Large intestine (tissue), 3 donors: Measurements from ENCODE around the gene STK39. TPM values are rescaled to one million over a fixed set of nuclear protein-coding genes. Genes with fewer than 3 reads are reported as not detected.
A peak's percentile ranks its signal among the peaks of the same experiment; 100 is the strongest.
"Not testable (repeated sequence)": the region's sequence is repeated elsewhere in the genome, so short reads cannot be mapped to it uniquely, and the experiment has no call there.

ENCODE experiments used
- DNase-seq, 2 donors: peaks; one replicate each; pipeline versions ENCODE4 v3.0.0 to v3.0.0-alpha.2; 2013
- H3K27ac ChIP-seq: one replicate; pipeline ENCODE4 v1.5.1; 2013; ENCODE audit warnings: low read length
- H3K27me3 ChIP-seq: 2 replicates; pipeline ENCODE4 v1.6.1; 2013; ENCODE audit warnings: low read length; ENCODE audit not compliant: control insufficient read depth, insufficient read depth
- H3K36me3 ChIP-seq: 2 replicates; pipeline ENCODE4 v1.6.1; 2013; ENCODE audit warnings: low read length; ENCODE audit not compliant: control insufficient read depth, insufficient read depth
- H3K4me1 ChIP-seq: one replicate; pipeline ENCODE4 v1.6.1; 2013; ENCODE audit warnings: low read length; ENCODE audit not compliant: control insufficient read depth, insufficient read depth
- H3K4me3 ChIP-seq: one replicate; pipeline ENCODE4 v1.5.1; 2013; ENCODE audit warnings: low read length
- H3K9me3 ChIP-seq: one replicate; pipeline ENCODE4 v1.6.1; 2013; ENCODE audit warnings: mild to moderate bottlenecking, low read depth, low read length, moderate library complexity; ENCODE audit not compliant: control insufficient read depth
- WGBS: methylation state at CpG from one replicate; pipeline ENCODE4 v1.1.5; 2013; ENCODE audit warnings: low lambda C conversion rate; ENCODE audit not compliant: insufficient coverage; 5-methylcytosine and 5-hydroxymethylcytosine counted together
- polyA plus RNA-seq: library from polyadenylated mRNA; unstranded; fragments of 120-200 nt; gene quantifications from one replicate; pipeline ENCODE4 v1.2.1, GENCODE V29; 2013

Gene STK39
- polyA plus RNA-seq, 1 donor = 22.4 TPM

DNA sequence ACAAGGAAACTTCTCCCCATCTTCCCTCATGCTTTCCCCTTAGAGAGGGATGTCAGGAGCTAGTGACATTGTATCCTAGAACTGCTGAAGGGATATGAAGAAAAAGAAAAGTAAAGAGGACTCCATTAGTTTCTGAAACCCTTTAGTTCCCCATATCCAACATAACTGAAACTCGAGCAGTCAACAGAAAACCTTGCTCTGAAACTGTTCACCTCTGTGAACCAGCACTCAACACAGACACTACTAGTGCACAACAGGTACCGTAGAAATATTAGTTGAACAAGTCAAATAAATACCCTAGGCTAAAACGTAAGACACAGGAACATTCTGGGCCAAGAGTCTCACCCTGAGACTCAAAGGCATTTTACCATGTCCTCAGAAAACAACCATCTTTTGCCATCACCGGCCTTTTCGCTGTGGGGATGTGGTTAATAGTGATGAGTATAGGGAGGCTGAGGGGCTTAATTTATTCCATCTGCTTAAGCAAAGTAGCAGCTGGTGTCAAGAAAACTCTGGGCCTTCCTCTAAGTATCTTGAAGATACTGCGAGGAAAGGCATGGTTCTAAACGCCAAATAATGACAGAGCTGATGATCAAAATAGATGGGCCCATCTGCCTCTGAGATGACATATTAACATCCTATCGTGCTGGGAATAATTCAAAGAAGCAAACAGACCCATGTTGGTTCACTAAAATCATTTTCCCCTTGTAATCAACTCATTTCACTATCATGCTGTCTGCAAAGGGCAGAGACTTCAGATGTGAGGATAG lies 156.8 kb downstream of the STK39 start:
- Histone ChIP-seq H3K27ac (no peak overlapping the region), H3K9me3 (no peaks in the 10 kb centered on the region), H3K4me3 (no peak overlapping the region), H3K27me3 (no peaks in the 10 kb centered on the region), H3K4me1 (no peaks in the 10 kb centered on the region), H3K36me3 (no peaks in the 10 kb centered on the region)
- WGBS = no CpG with 5 or more reads among the region's 8 CpGs
- DNase-seq = peak in 1 of 2 donors; percentile 2

DNA sequence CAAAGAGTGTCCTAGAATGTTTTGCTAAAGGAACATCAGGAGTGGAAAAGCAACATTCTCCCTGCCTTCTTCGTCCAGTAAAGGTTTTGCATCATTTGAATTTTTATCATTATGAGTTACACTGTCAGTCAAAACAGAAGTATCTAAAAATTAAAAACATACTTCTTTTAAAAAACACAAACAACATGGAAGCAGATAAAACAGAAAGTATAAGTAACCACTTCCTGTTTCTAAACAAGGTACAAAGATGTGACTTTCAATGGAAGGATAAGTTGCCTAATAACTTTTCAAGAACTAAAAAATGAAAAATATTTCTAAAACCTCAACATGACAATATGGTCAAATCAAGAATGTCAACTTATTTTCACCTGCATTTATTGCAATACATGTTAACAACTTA lies 158.2 kb downstream of the STK39 start:
- Histone ChIP-seq H3K4me3 (no peak overlapping the region), H3K36me3 (no peaks in the 10 kb centered on the region), H3K4me1 (no peaks in the 10 kb centered on the region), H3K27me3 (no peaks in the 10 kb centered on the region), H3K9me3 (no peaks in the 10 kb centered on the region), H3K27ac (no peak overlapping the region)
- WGBS = 83% methylated on average over 1 of the region's 1 CpG
- no peak for DNase-seq

- Histone ChIP-seq H3K9me3 (no peaks in the 10 kb centered on the region), H3K4me3 (no peak overlapping the region), H3K27ac (no peak overlapping the region), H3K36me3 (no peaks in the 10 kb centered on the region), H3K4me1 (no peaks in the 10 kb centered on the region), H3K27me3 (no peaks in the 10 kb centered on the region)
- WGBS = no CpG with 5 or more reads among the region's 4 CpGs
- no peak for DNase-seq
These were observed 160.0 kb downstream of the STK39 start for GRCh38 chr2:168087401-168087800.

DNA sequence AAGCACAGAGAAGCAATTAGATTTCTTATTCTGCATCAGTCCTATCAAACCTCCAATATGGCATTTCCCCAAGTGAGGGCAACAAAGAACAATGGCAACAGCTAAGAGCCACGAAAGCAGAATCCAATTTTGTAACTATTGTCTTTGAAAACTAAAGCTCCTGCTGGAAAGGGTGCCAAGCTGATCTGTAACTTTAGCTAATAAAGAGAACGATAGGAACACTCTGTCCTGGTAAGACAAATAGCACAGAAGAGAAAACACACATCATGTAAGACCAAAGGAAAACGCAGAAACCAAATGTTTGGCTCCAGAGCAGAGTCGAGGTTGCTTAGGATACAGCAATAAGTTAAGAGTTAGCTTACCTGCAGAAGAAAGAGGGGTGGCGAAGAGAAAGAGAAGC lies 160.5 kb downstream of the STK39 start:
- Histone ChIP-seq H3K4me1 (no peaks in the 10 kb centered on the region), H3K36me3 (no peaks in the 10 kb centered on the region), H3K27ac (no peak overlapping the region), H3K4me3 (no peak overlapping the region), H3K9me3 (no peaks in the 10 kb centered on the region), H3K27me3 (no peaks in the 10 kb centered on the region)
- 60% methylated on average over 2 of the region's 5 CpGs for WGBS
- DNase-seq = no peak

DNA sequence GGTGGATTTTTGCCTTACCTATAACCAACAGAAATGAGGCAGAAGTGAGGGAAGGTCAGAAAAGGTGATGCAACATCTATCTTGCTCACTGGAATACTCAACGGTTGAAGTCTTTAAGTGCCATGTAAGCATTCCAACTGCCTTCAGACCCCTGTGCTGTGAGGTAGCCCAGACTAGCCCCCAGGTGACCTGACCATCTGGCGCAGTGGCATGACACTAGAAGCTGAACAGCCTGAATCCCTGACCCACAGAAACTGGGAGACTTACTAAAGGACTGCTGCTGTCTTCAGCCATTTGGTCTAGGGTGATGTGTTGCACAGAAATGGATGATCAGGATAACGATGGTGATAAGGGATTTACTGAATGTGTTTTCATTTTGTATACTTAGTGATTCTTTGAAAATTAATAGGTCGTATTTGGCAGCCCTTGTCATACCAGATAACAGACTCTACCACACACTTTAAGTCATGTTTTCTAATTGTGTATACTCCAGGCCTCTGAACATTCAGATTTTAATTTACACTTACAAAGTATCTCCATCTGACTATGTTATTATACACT lies 161.5 kb downstream of the STK39 start:
- no peak for DNase-seq
- no peaks in the 10 kb centered on the region for H3K27me3 ChIP-seq
- WGBS = 64% methylated on average over 2 of the region's 4 CpGs
- H3K27ac ChIP-seq = no peak overlapping the region
- H3K36me3 ChIP-seq = no peaks in the 10 kb centered on the region
- H3K4me3 ChIP-seq = no peak overlapping the region
- H3K9me3 ChIP-seq = no peaks in the 10 kb centered on the region
- H3K4me1 ChIP-seq = no peaks in the 10 kb centered on the region

GRCh38 chr2:168084288-168084687 lies 163.1 kb downstream of the STK39 start:
- H3K27me3 ChIP-seq = no peaks in the 10 kb centered on the region
- peak in 1 of 2 donors; percentile 1 for DNase-seq
- no peaks in the 10 kb centered on the region for H3K4me1 ChIP-seq
- no peaks in the 10 kb centered on the region for H3K36me3 ChIP-seq
- no peaks in the 10 kb centered on the region for H3K9me3 ChIP-seq
- H3K4me3 ChIP-seq = no peak overlapping the region
- no peak overlapping the region for H3K27ac ChIP-seq
- WGBS = no CpG with 5 or more reads among the region's 4 CpGs

- not testable (repeated sequence) for DNase-seq, H3K4me1 ChIP-seq, H3K4me3 ChIP-seq, H3K27me3 ChIP-seq, H3K36me3 ChIP-seq, H3K9me3 ChIP-seq, H3K27ac ChIP-seq
- 100% methylated on average over 1 of the region's 3 CpGs for WGBS
These were observed 165.9 kb downstream of the STK39 start for GRCh38 chr2:168081452-168081851.

GRCh38 chr2:168079236-168079635 lies 168.2 kb downstream of the STK39 start:
- Histone ChIP-seq H3K36me3 (no peaks in the 10 kb centered on the region), H3K9me3 (no peaks in the 10 kb centered on the region), H3K27ac (no peak overlapping the region), H3K4me1 (no peaks in the 10 kb centered on the region), H3K27me3 (no peaks in the 10 kb centered on the region), H3K4me3 (no peak overlapping the region)
- DNase-seq = no peak
- WGBS = no CpG with 5 or more reads among the region's 3 CpGs

- peaks cover 10% of the 10 kb centered on the region for H3K36me3 ChIP-seq
- no CpG with 5 or more reads among the region's 3 CpGs for WGBS
- DNase-seq = no peak
These were observed 170.7 kb downstream of the STK39 start for GRCh38 chr2:168076731-168077130.

GRCh38 chr2:168075446-168075845 lies 171.9 kb downstream of the STK39 start:
- DNase-seq = no peak
- Histone ChIP-seq H3K27ac (no peak overlapping the region), H3K4me3 (no peak overlapping the region), H3K36me3 (peaks cover 10% of the 10 kb centered on the region), H3K27me3 (no peaks in the 10 kb centered on the region), H3K9me3 (no peaks in the 10 kb centered on the region), H3K4me1 (no peaks in the 10 kb centered on the region)
- no CpG with 5 or more reads among the region's 2 CpGs for WGBS

More at GRCh38 chr2:168076731-168077130, 170.7 kb downstream of the STK39 start:
- H3K4me3 ChIP-seq = no peak overlapping the region
- H3K27ac ChIP-seq = no peak overlapping the region
- H3K27me3 ChIP-seq = no peaks in the 10 kb centered on the region
- no peaks in the 10 kb centered on the region for H3K4me1 ChIP-seq
- H3K9me3 ChIP-seq = no peaks in the 10 kb centered on the region
